ENCODE results near the gene HSD11B2.

Gene HSD11B2

GRCh38 chr16:67430977-67431774 is at the start of gene HSD11B2:
Gene HSD11B2, plus strand, starts transcription at chr16:67431121. Its CDS starts 128 bp downstream, at chr16:67431249.
- peak; percentile 85 for DNase-seq

- no peak for DNase-seq
Measured at GRCh38 chr16:67383284-67383683, 47.6 kb upstream of the HSD11B2 start.

GRCh38 chr16:67384778-67385510 is 46.0 kb upstream of the HSD11B2 start:
- no peak for DNase-seq

- no peak for DNase-seq
Measured at GRCh38 chr16:67386861-67387455, 44.0 kb upstream of the HSD11B2 start.

- no peak for DNase-seq
Measured at GRCh38 chr16:67387479-67388079, 43.3 kb upstream of the HSD11B2 start.

GRCh38 chr16:67388191-67388590 is 42.7 kb upstream of the HSD11B2 start:
- DNase-seq, result no peak

- DNase-seq, result no peak
Measured at GRCh38 chr16:67388591-67388990, 42.3 kb upstream of the HSD11B2 start.

- no peak for DNase-seq
Measured at GRCh38 chr16:67389911-67390815, 40.8 kb upstream of the HSD11B2 start.

- no peak for DNase-seq
Measured at GRCh38 chr16:67390816-67391423, 40.0 kb upstream of the HSD11B2 start.

GRCh38 chr16:67391424-67392300 is 39.3 kb upstream of the HSD11B2 start:
- peak; percentile 59 for DNase-seq

GRCh38 chr16:67392301-67393059 is 38.4 kb upstream of the HSD11B2 start:
- DNase-seq, result no peak

- peak; percentile 92 for DNase-seq
Measured at GRCh38 chr16:67393111-67393787, 37.7 kb upstream of the HSD11B2 start, which contains the start of gene TPPP3. Gene TPPP3, minus strand, starts transcription at chr16:67393498. Its CDS starts 2,387 bp downstream, at chr16:67391111.

- peak; percentile 56 for DNase-seq
Measured at GRCh38 chr16:67393788-67394154, 37.1 kb upstream of the HSD11B2 start.

GRCh38 chr16:67394155-67395104 is 36.5 kb upstream of the HSD11B2 start:
- DNase-seq, result peak; percentile 30

- DNase-seq, result no peak
Measured at GRCh38 chr16:67395105-67395457, 35.8 kb upstream of the HSD11B2 start.

GRCh38 chr16:67395458-67396158 is 35.3 kb upstream of the HSD11B2 start:
- peak; percentile 79 for DNase-seq

Measured in DMS53 (cell line).